OCI-M2 (cell line): ENCODE results near the gene MINK1.
A peak's percentile ranks its signal among the peaks of the same experiment; 100 is the strongest.

ENCODE experiments used
- DNase-seq: peaks from one replicate; lab custom pipeline; 2025; ENCODE audit not compliant: unreplicated experiment; lab: John Stamatoyannopoulos, UW

The MINK1 gene

GRCh38 chr17:4833178-4833940, at the start of gene MINK1:
Gene MINK1 (plus strand): TSS chr17:4833340. CDS start chr17:4833584, 244 bp downstream.
- DNase-seq: no peak

- no peak for DNase-seq
Observed at GRCh38 chr17:4785311-4786105, 47.6 kb upstream of the MINK1 start.

GRCh38 chr17:4786106-4786511, 47.0 kb upstream of the MINK1 start, which contains the start of gene VMO1:
Gene VMO1 (minus strand): TSS chr17:4786364. CDS start chr17:4786352, 12 bp downstream.
- DNase-seq: no peak

- DNase-seq: no peak
Observed at GRCh38 chr17:4786516-4786915, 46.6 kb upstream of the MINK1 start.

GRCh38 chr17:4788159-4788806, 44.9 kb upstream of the MINK1 start:
- no peak for DNase-seq

GRCh38 chr17:4788807-4789700, 44.1 kb upstream of the MINK1 start, which contains the start of gene GLTPD2:
Gene GLTPD2 (plus strand): TSS chr17:4788964. CDS start chr17:4789012, 48 bp downstream.
- DNase-seq: no peak

- no peak for DNase-seq
Observed at GRCh38 chr17:4789701-4789950, 43.5 kb upstream of the MINK1 start.

- peak; percentile 26 for DNase-seq
Observed at GRCh38 chr17:4789951-4790704, 43.0 kb upstream of the MINK1 start.

- DNase-seq: no peak
Observed at GRCh38 chr17:4790705-4791088, 42.4 kb upstream of the MINK1 start.

- no peak for DNase-seq
Observed at GRCh38 chr17:4795168-4795567, 38.0 kb upstream of the MINK1 start.

GRCh38 chr17:4796552-4796920, 36.6 kb upstream of the MINK1 start:
- DNase-seq: no peak

GRCh38 chr17:4800462-4801196, 32.5 kb upstream of the MINK1 start:
- DNase-seq: no peak

GRCh38 chr17:4802228-4802627, 30.9 kb upstream of the MINK1 start, which contains the start of gene C17orf114:
Gene C17orf114 (minus strand): TSS chr17:4802328.
- DNase-seq: no peak

- DNase-seq: no peak
Observed at GRCh38 chr17:4806456-4806776, 26.7 kb upstream of the MINK1 start.

- peak; percentile 8 for DNase-seq
Observed at GRCh38 chr17:4806777-4807604, 26.1 kb upstream of the MINK1 start, which contains the start of gene PLD2. Gene PLD2 (plus strand): TSS chr17:4807152. CDS start chr17:4807773, 621 bp downstream.

- no peak for DNase-seq
Observed at GRCh38 chr17:4807605-4808377, 25.3 kb upstream of the MINK1 start.

- DNase-seq: no peak
Observed at GRCh38 chr17:4808378-4808767, 24.8 kb upstream of the MINK1 start.
